Measurements from ENCODE around the gene GDI2.
A peak's percentile ranks its signal among the peaks of the same experiment; 100 is the strongest.
"Not testable (repeated sequence)": the region's sequence is repeated elsewhere in the genome, so short reads cannot be mapped to it uniquely, and the experiment has no call there.

Gene GDI2

GRCh38 chr10:5827841-5828240 lies 14.6 kb upstream of the GDI2 start:
- DNase-seq (ENCODE audit: low spot score), result no peak

- not testable (repeated sequence) for DNase-seq (ENCODE audit: low spot score)
Measured at GRCh38 chr10:5826511-5826910, 13.3 kb upstream of the GDI2 start.

DNA sequence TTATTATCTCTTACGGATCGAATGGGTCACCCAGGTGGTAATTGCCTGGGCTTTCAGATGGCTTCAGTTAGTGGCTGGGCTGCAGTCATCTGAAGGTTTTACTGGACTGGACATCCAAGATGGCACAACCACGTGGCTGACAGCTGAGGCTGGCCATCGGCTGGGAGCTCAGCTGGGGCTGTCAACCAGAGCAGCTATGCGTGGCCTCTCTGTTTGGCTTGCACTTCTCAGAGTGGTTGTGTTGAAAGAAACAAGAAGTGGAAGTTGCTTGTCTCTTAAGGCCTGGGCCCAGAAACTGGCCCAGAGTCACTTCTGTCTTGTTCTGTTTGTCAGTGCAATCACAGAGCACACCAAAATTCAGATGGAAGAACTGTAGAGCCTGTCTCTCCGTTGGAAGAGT lies 5.7 kb upstream of the GDI2 start:
- no peak for DNase-seq (ENCODE audit: low spot score)

- DNase-seq (ENCODE audit: low spot score), result no peak
Measured at GRCh38 chr10:5818048-5818331, 4.8 kb upstream of the GDI2 start.

GRCh38 chr10:5817322-5818047 lies 4.3 kb upstream of the GDI2 start:
- no peak for DNase-seq (ENCODE audit: low spot score)

DNA sequence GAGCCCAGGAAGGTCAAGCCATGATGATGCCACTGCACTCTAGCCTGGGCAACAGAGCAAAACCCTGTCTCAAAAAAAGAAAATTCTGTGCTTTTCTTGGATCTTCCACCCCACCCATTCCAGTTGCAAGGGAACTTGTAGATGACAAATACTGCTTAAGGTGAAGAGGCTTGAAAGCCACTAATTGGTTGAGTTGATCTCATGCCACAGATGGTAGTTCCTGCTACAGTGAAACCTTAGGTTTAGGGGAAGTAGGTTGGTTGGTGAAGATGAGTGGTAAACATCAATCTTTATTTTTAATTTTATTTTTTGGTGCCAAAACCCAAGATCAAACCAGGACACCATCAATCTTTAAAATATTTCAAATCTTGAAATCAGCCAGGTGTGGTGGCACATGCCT lies 2.9 kb upstream of the GDI2 start:
- DNase-seq (ENCODE audit: low spot score), result no peak

GRCh38 chr10:5814110-5815107 lies 1.2 kb upstream of the GDI2 start:
- no peak for DNase-seq (ENCODE audit: low spot score)

- DNase-seq (ENCODE audit: low spot score), result no peak
Measured at GRCh38 chr10:5813091-5813340, 218 bp downstream of the GDI2 start.

GRCh38 chr10:5812283-5813090 lies 747 bp downstream of the GDI2 start:
- DNase-seq (ENCODE audit: low spot score), result peak; percentile 82

DNA sequence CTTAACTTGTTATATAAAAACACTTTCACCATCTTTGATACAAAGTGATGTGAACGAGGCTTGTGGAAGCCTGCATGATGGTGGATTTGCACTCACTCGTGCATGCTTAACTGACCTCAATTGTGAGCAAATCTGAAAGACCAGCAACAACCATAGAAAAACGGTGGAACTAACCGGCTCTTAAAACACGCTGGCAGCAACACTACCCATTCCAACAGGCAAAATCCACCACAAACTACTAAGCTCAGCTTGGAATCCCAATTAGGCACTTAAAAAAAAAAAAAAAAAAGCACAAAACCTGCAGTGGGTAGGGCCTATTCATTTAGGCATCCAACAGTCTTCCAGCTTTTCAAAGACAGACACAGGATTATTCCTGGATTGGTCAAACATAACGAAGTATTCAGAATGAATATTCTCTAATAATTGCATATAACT lies 1.8 kb downstream of the GDI2 start:
- DNase-seq (ENCODE audit: low spot score), result no peak

- no peak for DNase-seq (ENCODE audit: low spot score)
Measured at GRCh38 chr10:5810225-5810624, 3.0 kb downstream of the GDI2 start.

DNA sequence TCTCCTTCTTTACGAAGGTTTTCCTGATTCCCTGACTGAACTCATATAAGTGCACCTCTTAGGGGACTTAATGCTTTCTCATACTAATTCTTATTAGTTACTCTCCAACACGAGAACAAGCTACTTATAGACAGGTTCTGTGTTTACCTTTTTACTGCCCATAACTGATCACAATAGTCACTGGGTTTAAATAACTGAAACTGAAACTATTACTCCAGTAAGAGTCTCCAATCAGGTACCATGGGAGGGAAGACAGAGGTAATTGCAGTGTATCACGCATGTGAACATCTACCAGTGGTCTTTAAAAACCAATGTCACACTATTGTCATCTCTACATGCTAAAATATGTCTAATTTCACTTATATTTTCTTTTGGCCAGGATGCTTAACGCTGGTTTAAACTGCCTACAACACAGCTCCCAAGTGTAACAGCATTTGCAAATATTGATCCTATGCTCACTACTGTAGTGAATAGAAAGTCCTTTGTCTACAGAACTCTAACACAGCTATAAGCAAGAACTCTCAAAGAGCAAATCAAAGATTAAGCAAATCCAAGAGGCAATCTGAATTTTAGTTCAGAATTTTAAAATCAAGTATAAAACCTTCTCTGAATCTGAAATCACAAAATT lies 3.6 kb downstream of the GDI2 start:
- DNase-seq (ENCODE audit: low spot score), result no peak

- DNase-seq (ENCODE audit: low spot score), result not testable (repeated sequence)
Measured at GRCh38 chr10:5808783-5809392, 4.3 kb downstream of the GDI2 start.

DNA sequence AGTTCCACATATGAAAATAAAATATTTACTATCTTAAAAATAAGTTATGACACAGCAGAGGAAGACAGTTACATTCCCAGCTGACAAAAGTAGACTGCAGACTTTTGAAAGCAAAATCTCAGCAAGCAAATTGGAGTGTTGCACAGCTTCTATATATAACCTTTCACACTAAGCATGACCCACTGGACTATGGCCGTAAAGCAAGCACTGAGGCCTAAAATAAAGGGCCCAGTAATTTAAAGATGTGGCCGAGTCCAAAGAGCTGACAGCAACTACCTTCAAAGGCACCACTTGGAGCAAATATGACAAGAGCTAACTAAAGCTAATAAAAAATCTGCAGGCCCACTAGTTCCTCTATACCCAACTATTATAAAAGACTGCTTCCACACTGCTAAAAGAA lies 6.5 kb downstream of the GDI2 start:
- DNase-seq (ENCODE audit: low spot score), result no peak

GRCh38 chr10:5805711-5806110 lies 7.5 kb downstream of the GDI2 start:
- DNase-seq (ENCODE audit: low spot score), result no peak

- no peak for DNase-seq (ENCODE audit: low spot score)
Measured at GRCh38 chr10:5805260-5805659, 8.0 kb downstream of the GDI2 start.

DNA sequence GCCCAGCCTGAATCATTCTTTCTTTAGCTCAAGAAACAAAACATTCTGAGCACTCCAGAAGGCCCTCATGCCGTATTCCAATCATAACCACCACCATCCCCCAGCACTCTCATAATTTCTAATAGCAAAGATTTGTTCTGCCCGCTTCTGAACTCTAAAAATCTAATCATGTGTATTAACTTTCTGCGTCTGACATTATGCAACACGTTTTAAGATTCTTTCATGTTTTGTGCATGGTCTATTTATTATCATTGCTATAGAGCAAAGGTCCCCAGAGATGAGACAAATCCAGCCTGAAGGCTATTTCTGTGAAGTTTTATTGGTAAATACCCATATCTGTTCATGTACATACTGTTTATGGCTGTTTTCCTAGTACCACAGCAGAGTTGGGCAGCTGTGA lies 8.8 kb downstream of the GDI2 start:
- DNase-seq (ENCODE audit: low spot score), result no peak

- DNase-seq (ENCODE audit: low spot score), result no peak
Measured at GRCh38 chr10:5800782-5801181, 12.5 kb downstream of the GDI2 start.

GRCh38 chr10:5794236-5794635 lies 19.0 kb downstream of the GDI2 start:
- DNase-seq (ENCODE audit: low spot score), result no peak

GRCh38 chr10:5789626-5790025 lies 23.6 kb downstream of the GDI2 start:
- DNase-seq (ENCODE audit: low spot score), result no peak

- no peak for DNase-seq (ENCODE audit: low spot score)
Measured at GRCh38 chr10:5788969-5789368, 24.3 kb downstream of the GDI2 start.

DNA sequence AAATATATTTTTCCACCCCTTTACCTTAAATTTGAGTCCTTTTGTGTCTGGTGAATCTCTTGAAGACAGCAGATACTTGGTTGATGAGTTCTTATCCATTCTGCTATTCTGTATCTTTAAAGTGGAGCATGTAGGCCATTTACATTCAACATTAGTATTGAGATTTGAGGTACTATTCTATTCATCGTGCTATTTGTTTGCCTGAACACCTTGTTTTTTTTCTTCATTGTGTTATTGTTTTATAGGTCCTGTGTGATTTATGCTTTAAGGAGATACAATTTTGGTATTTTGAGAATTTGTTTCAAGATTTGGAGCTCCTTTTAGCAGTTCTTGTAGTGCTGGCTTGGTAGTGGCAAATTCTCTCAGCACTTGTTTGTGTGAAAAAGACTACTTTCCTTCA lies 29.9 kb downstream of the GDI2 start:
- DNase-seq (ENCODE audit: low spot score), result no peak

Measured in iPS-NIHi11 (cell line).